AG04450 (cell line): Measurements from ENCODE around the gene ZAP70. TPM values are rescaled to one million over a fixed set of nuclear protein-coding genes. Genes with fewer than 3 reads are reported as not detected.
A peak's percentile ranks its signal among the peaks of the same experiment; 100 is the strongest.
"Not testable (repeated sequence)": the region's sequence is repeated elsewhere in the genome, so short reads cannot be mapped to it uniquely, and the experiment has no call there.

Experiments used
- CTCF ChIA-PET: fragments of 300-600, 350-600 bp; formaldehyde crosslinking; extraction: SDS; loops from one replicate; lab custom pipeline; 2022; ENCODE audit warnings: antibody characterized with exemption, inconsistent platforms; lab: Charles Lee
- POLR2A ChIA-PET: fragments of 350-600 bp; formaldehyde crosslinking; extraction: SDS; loops from one replicate; lab custom pipeline; 2021; ENCODE audit warnings: antibody characterized with exemption, inconsistent platforms; lab: Yijun Ruan, JAX
- DNase-seq: peaks from one replicate; pipeline ENCODE4 v3.0.0-alpha.2; 2011; ENCODE audit warnings: low read depth, low spot score
- H3K27ac ChIP-seq: one replicate; pipeline ENCODE4 v1.5.1; 2012; ENCODE audit warnings: low read depth, low read length, control low read depth
- H3K27me3 ChIP-seq: one replicate; pipeline ENCODE4 v1.6.0; 2012; ENCODE audit warnings: low read length; ENCODE audit not compliant: control insufficient read depth, insufficient read depth
- H3K4me3 ChIP-seq: 2 replicates; pipeline ENCODE4 v1.5.1; 2011; ENCODE audit warnings: mild to moderate bottlenecking, low read depth, low read length, control low read depth
- H3K9me3 ChIP-seq: 2 replicates; pipeline ENCODE4 v1.5.1; 2012; ENCODE audit warnings: low read length; ENCODE audit not compliant: control insufficient read depth, insufficient read depth
- CTCF ChIP-seq: IDR thresholded peaks from 2 replicates; pipeline ENCODE4 v1.5.1; 2011; ENCODE audit warnings: low read depth, low read length, control low read depth, inconsistent platforms
- polyA plus RNA-seq: library from polyadenylated mRNA; depleted of rRNA; stranded (reverse); fragments of >200 nt; gene quantifications from 2 replicates; pipeline ENCODE4 v1.2.3, GENCODE V29; 2011

ZAP70 gene
- polyA plus RNA-seq, 1 experiment: 0.06 TPM

- Histone ChIP-seq H3K9me3 (no peaks in the 10 kb centered on the region), H3K4me3 (no peak within 1 kb of the TSS), H3K27me3 (no peaks in the 10 kb centered on the region), H3K27ac (no peak within 1 kb of the TSS)
- DNase-seq: no peak
- CTCF ChIA-PET: interaction anchor here (1.4 kb wide), 1 partner anchor 27 kb away, joined by 5 read pairs; no protein-coding TSS in a partner anchor
- TF ChIP-seq CTCF: no peak
- POLR2A ChIA-PET: no interaction called here
Measured at GRCh38 chr2:97669448-97669847, 43.9 kb upstream of the ZAP70 start, which contains the start of gene C2orf92. TSS of gene C2orf92 (plus strand) at chr2:97669713. CDS start at chr2:97669789, 76 bp downstream.

GRCh38 chr2:97670471-97670870 lies 42.9 kb upstream of the ZAP70 start:
- POLR2A ChIA-PET: no interaction called here
- Histone ChIP-seq H3K27ac (no peak overlapping the region), H3K27me3 (no peaks in the 10 kb centered on the region), H3K4me3 (no peak overlapping the region), H3K9me3 (no peaks in the 10 kb centered on the region)
- no peak for DNase-seq
- TF ChIP-seq CTCF: no peak
- CTCF ChIA-PET: interaction anchor here (1.4 kb wide), 1 partner anchor 26 kb away, joined by 5 read pairs; no protein-coding TSS in a partner anchor

GRCh38 chr2:97671526-97671925 lies 41.9 kb upstream of the ZAP70 start:
- no peak for DNase-seq
- no peak for TF ChIP-seq CTCF
- H3K4me3 ChIP-seq: no peak overlapping the region
- ChIA-PET POLR2A (no interaction called here), CTCF (no interaction called here)
- H3K9me3 ChIP-seq: no peaks in the 10 kb centered on the region
- no peaks in the 10 kb centered on the region for H3K27me3 ChIP-seq
- no peak overlapping the region for H3K27ac ChIP-seq

GRCh38 chr2:97672606-97673140 lies 40.7 kb upstream of the ZAP70 start:
- POLR2A ChIA-PET, H3K4me3 ChIP-seq, H3K9me3 ChIP-seq, DNase-seq, H3K27me3 ChIP-seq: not testable (repeated sequence)
- H3K27ac ChIP-seq: peak overlapping the region; percentile 21
- CTCF ChIA-PET: interaction anchor here (1.3 to 1.6 kb wide), 2 partner anchors 8 to 82 kb away, joined by 3 to 9 read pairs; partner anchors contain the start of gene ACTR1B

GRCh38 chr2:97673182-97673914 lies 40.0 kb upstream of the ZAP70 start:
- Histone ChIP-seq H3K27me3 (no peaks in the 10 kb centered on the region), H3K27ac (peak overlapping the region; percentile 21), H3K9me3 (no peaks in the 10 kb centered on the region), H3K4me3 (no peak overlapping the region)
- ChIA-PET CTCF (interaction anchor here (1.3 to 1.6 kb wide), 2 partner anchors 9 to 83 kb away, joined by 3 to 9 read pairs; partner anchors contain the start of gene ACTR1B), POLR2A (no interaction called here)
- DNase-seq: no peak
- TF ChIP-seq CTCF: no peak
